Measurements from ENCODE around the gene CCDC187. TPM values are rescaled to one million over a fixed set of nuclear protein-coding genes. Genes with fewer than 3 reads are reported as not detected.

Gene CCDC187
- total RNA-seq, 1 donor, result not detected

DNA sequence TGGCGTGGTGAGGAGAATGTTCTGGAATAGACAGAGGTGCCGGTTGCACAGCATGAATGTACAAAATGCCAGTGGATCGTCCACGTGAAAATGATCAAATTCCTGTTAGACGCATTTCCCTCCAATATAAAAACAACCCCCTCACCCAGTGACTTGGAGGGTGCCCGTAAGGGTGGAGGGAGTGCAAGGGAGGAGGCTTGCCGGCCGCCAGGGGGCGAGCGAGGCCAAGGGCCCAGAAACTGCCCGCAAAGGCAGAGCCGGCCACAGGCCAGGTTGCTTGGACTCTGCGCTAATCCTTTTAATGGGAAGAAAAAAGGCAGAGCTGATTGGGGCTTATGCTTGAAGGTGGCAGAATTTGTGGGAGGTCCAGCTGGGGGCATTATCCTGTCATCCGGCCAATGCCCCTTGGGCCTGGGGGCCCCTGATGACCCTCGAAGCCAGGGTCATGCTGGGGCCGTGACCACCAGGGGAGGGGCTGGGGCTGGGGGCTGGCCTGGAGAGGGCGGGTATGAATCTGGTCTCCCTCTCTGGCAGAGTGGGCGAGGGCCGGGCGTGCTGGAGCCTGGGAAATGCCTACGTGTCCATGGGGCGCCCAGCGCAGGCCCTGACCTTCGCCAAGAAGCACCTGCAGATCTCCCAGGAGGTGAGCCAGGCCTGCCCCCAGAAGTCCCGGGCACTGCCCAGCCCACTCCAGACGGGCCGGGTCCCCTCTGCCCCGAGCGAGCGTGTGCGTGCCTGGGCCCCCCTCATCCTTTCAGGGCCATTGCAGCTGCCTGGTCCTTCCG, 35.5 kb upstream of the CCDC187 start:
- Histone ChIP-seq H3K4me2 (ENCODE audit: insufficient read depth, low read length) (no peak overlapping the region), H3K4me1 (ENCODE audit: insufficient read depth, low read length) (no peaks in the 10 kb centered on the region), H3K4me3 (ENCODE audit: insufficient read depth, low read length) (no peak overlapping the region), H3K79me2 (ENCODE audit: insufficient read depth, low read length) (peaks cover 23% of the 10 kb centered on the region), H3K9me3 (ENCODE audit: low read depth, low read length) (no peaks in the 10 kb centered on the region), H4K20me1 (ENCODE audit: insufficient read depth, low read length) (peaks cover 58% of the 10 kb centered on the region), H3K27ac (ENCODE audit: low read depth, low read length) (no peak overlapping the region), H3K36me3 (ENCODE audit: insufficient read depth, low read length) (peaks cover 53% of the 10 kb centered on the region), H2AFZ (ENCODE audit: low read length) (no peak overlapping the region), H3K27me3 (ENCODE audit: insufficient read depth, low read length) (no peaks in the 10 kb centered on the region)
- peak; percentile 98 for DNase-seq (ENCODE audit: insufficient read length, low spot score, missing footprints)
- TF ChIP-seq, protein P1, sequence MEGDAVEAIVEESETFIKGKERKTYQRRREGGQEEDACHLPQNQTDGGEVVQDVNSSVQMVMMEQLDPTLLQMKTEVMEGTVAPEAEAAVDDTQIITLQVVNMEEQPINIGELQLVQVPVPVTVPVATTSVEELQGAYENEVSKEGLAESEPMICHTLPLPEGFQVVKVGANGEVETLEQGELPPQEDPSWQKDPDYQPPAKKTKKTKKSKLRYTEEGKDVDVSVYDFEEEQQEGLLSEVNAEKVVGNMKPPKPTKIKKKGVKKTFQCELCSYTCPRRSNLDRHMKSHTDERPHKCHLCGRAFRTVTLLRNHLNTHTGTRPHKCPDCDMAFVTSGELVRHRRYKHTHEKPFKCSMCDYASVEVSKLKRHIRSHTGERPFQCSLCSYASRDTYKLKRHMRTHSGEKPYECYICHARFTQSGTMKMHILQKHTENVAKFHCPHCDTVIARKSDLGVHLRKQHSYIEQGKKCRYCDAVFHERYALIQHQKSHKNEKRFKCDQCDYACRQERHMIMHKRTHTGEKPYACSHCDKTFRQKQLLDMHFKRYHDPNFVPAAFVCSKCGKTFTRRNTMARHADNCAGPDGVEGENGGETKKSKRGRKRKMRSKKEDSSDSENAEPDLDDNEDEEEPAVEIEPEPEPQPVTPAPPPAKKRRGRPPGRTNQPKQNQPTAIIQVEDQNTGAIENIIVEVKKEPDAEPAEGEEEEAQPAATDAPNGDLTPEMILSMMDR (IDR thresholded peaks at IDR 0.05; ENCODE audit: extremely low read depth, low read depth, low read length), result peak; percentile 77

DNA sequence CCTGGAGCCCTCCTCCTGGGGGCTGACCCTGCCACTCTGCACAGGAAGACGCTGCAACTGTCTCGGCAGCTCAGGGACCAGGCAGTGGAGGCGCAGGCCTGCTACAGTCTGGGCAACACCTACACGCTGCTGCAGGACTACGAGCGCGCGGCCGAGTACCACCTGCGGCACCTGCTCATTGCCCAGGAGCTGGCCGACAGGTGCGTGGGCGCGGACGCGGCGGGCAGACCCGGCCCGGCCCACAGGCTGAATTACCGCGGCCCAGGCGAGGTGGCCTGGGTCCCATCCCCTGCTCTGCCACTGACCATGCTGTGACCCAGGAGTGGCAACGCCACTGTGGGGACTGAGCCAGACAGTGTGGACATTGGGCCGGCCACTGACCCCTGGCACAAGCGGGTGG, 34.6 kb upstream of the CCDC187 start:
- Histone ChIP-seq H4K20me1 (ENCODE audit: insufficient read depth, low read length) (peaks cover 58% of the 10 kb centered on the region), H3K9me3 (ENCODE audit: low read depth, low read length) (no peaks in the 10 kb centered on the region), H3K36me3 (ENCODE audit: insufficient read depth, low read length) (peaks cover 56% of the 10 kb centered on the region), H3K4me1 (ENCODE audit: insufficient read depth, low read length) (no peaks in the 10 kb centered on the region), H2AFZ (ENCODE audit: low read length) (no peak overlapping the region), H3K79me2 (ENCODE audit: insufficient read depth, low read length) (peaks cover 31% of the 10 kb centered on the region), H3K27ac (ENCODE audit: low read depth, low read length) (no peak overlapping the region), H3K4me3 (ENCODE audit: insufficient read depth, low read length) (no peak overlapping the region), H3K4me2 (ENCODE audit: insufficient read depth, low read length) (no peak overlapping the region), H3K27me3 (ENCODE audit: insufficient read depth, low read length) (no peaks in the 10 kb centered on the region)
- TF ChIP-seq, protein P1 (IDR thresholded peaks at IDR 0.05; ENCODE audit: extremely low read depth, low read depth, low read length), result no peak
- no peak for DNase-seq (ENCODE audit: insufficient read length, low spot score, missing footprints)

DNA sequence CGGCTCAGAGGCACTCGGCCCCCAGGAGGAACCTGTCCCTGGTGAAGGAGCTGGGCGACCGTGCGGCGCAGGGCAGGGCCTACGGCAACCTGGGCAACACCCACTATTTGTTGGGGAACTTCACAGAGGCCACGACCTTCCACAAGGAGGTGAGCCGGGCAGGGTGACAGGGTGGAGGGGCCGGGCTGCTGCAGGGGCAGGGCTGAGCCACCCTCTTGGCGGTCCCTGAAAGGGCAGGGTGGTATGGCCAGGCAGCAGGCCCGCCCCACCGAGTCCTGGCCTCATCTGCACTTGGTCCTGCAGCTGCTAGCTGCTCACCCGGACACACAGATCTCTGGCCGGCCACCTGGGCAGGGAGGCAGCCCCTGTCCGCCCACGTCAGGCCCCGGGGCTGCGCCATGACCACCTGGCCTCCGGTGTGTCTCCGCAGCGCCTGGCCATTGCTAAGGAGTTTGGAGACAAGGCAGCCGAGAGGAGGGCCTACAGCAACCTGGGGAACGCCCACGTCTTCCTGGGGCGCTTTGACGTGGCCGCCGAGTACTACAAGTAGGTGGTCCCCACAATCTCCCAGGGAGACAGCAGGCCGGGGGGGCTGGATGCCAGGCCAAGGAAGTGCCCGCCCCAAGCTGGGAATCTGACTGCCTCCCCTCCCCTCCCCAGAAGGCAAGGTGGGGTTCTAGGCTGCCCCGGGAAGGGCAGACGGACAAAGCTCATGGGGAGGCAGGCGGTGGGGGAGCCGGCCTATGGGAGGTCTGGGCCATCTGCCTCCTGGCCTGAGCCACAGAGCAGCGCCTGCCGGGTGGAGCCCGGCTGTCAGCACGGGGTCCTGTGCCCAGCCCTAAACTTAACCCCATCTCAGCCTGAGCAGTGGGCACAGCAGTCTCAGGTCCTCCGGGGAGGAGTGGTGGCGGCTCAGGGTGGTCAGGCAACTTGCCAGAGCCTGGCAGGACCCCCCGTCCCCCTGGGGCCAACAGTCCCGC, 33.8 kb upstream of the CCDC187 start:
- DNase-seq (ENCODE audit: insufficient read length, low spot score, missing footprints), result no peak
- Histone ChIP-seq H3K27me3 (ENCODE audit: insufficient read depth, low read length) (no peaks in the 10 kb centered on the region), H3K9me3 (ENCODE audit: low read depth, low read length) (no peaks in the 10 kb centered on the region), H3K4me1 (ENCODE audit: insufficient read depth, low read length) (no peaks in the 10 kb centered on the region), H3K36me3 (ENCODE audit: insufficient read depth, low read length) (peaks cover 56% of the 10 kb centered on the region), H4K20me1 (ENCODE audit: insufficient read depth, low read length) (peaks cover 62% of the 10 kb centered on the region), H3K27ac (ENCODE audit: low read depth, low read length) (no peak overlapping the region), H2AFZ (ENCODE audit: low read length) (no peak overlapping the region), H3K4me2 (ENCODE audit: insufficient read depth, low read length) (no peak overlapping the region), H3K79me2 (ENCODE audit: insufficient read depth, low read length) (peaks cover 39% of the 10 kb centered on the region), H3K4me3 (ENCODE audit: insufficient read depth, low read length) (no peak overlapping the region)
- TF ChIP-seq, protein P1 (IDR thresholded peaks at IDR 0.05; ENCODE audit: extremely low read depth, low read depth, low read length), result no peak

DNA sequence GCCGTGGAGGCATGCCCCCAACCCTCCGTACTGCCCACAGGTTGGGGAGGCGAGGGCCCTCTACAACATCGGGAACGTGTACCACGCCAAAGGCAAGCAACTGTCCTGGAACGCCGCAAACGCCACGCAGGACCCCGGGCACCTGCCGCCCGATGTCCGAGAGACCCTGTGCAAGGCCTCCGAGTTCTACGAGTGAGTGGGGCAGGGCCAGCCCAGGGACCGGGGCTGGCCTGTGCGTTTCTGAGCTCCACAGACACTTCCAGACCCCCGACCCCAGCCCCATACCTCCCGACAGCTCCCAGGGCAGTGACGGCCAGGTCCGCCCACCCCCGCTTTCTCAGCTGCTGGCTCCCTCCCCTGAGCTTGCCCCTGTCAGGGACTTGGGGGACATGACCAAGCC, 33.0 kb upstream of the CCDC187 start:
- TF ChIP-seq, protein P1 (IDR thresholded peaks at IDR 0.05; ENCODE audit: extremely low read depth, low read depth, low read length), result no peak
- Histone ChIP-seq H3K27me3 (ENCODE audit: insufficient read depth, low read length) (no peaks in the 10 kb centered on the region), H2AFZ (ENCODE audit: low read length) (no peak overlapping the region), H3K4me3 (ENCODE audit: insufficient read depth, low read length) (no peak overlapping the region), H4K20me1 (ENCODE audit: insufficient read depth, low read length) (peaks cover 66% of the 10 kb centered on the region), H3K79me2 (ENCODE audit: insufficient read depth, low read length) (peaks cover 47% of the 10 kb centered on the region), H3K9me3 (ENCODE audit: low read depth, low read length) (no peaks in the 10 kb centered on the region), H3K4me1 (ENCODE audit: insufficient read depth, low read length) (no peaks in the 10 kb centered on the region), H3K4me2 (ENCODE audit: insufficient read depth, low read length) (no peak overlapping the region), H3K27ac (ENCODE audit: low read depth, low read length) (no peak overlapping the region), H3K36me3 (ENCODE audit: insufficient read depth, low read length) (peaks cover 60% of the 10 kb centered on the region)
- no peak for DNase-seq (ENCODE audit: insufficient read length, low spot score, missing footprints)

Measured in osteoblast (primary cell).